SU-DHL-6 (cell line): ENCODE data around the gene MDN1.
"Not testable (repeated sequence)": the region's sequence is repeated elsewhere in the genome, so short reads cannot be mapped to it uniquely, and the experiment has no call there.

Source experiments
- H2AFZ ChIP-seq: fragments of 200-600 bp; sonication (generic); 2 replicates; pipeline ENCODE4 v1.6.1; 2014; ENCODE audit warnings: low read depth, mild to moderate bottlenecking, moderate library complexity, mixed read lengths, antibody characterized with exemption, low read length; ENCODE audit not compliant: severe bottlenecking
- H3F3A ChIP-seq: fragments of 200-600 bp; shearing (Covaris generic); 2 replicates; pipeline ENCODE4 v1.6.0; 2016; ENCODE audit warnings: antibody characterized with exemption, mild to moderate bottlenecking; ENCODE audit not compliant: insufficient read depth
- H3K27ac ChIP-seq: fragments of 200-600 bp; sonication (generic); 2 replicates; pipeline ENCODE4 v1.5.1; 2016; ENCODE audit warnings: low read depth, mild to moderate bottlenecking, low read length, moderate library complexity, mixed read lengths
- H3K27me3 ChIP-seq: fragments of 200-600 bp; sonication (generic), shearing (Covaris generic); 2 replicates; pipeline ENCODE4 v1.6.0; 2014; ENCODE audit warnings: mild to moderate bottlenecking, low read length
- H3K36me3 ChIP-seq: fragments of 200-600 bp; sonication (generic); 2 replicates; pipeline ENCODE4 v1.6.1; 2014; ENCODE audit warnings: mild to moderate bottlenecking, low read length, mixed read lengths
- H3K4me2 ChIP-seq: fragments of 300-600, 200-600 bp; shearing (Covaris generic), sonication (generic); 2 replicates; pipeline ENCODE4 v1.6.0; 2014; ENCODE audit warnings: low read length, low read depth, mild to moderate bottlenecking; ENCODE audit not compliant: poor library complexity, severe bottlenecking
- H3K4me3 ChIP-seq: fragments of 200-600 bp; sonication (generic); 2 replicates; pipeline ENCODE4 v1.5.1; 2014; ENCODE audit warnings: antibody characterized with exemption, low read length, mild to moderate bottlenecking, mixed read lengths; ENCODE audit not compliant: insufficient read depth, poor library complexity, severe bottlenecking
- H3K79me2 ChIP-seq: fragments of 200-600 bp; sonication (generic); 2 replicates; pipeline ENCODE4 v1.6.1; 2014; ENCODE audit warnings: mild to moderate bottlenecking, low read length, moderate library complexity; ENCODE audit not compliant: insufficient read depth
- H3K9ac ChIP-seq: fragments of 200-600 bp; sonication (generic); 2 replicates; pipeline ENCODE4 v1.7.0; 2014; ENCODE audit warnings: mild to moderate bottlenecking, low read length
- H3K9me2 ChIP-seq: fragments of 200-600 bp; sonication (generic); replicated peaks from 2 replicates; pipeline ENCODE4 v1.6.1; 2014; ENCODE audit warnings: low read length; ENCODE audit not compliant: insufficient read depth
- H3K9me3 ChIP-seq: fragments of 200-600 bp; sonication (generic); 2 replicates; pipeline ENCODE4 v1.6.1; 2014; ENCODE audit warnings: low read length, mixed read lengths; ENCODE audit not compliant: insufficient read depth
- H4K20me1 ChIP-seq: fragments of 200-600 bp; sonication (generic); 2 replicates; pipeline ENCODE4 v1.6.1; 2014; ENCODE audit warnings: low read depth, mild to moderate bottlenecking, antibody characterized with exemption, low read length, moderate library complexity, mixed read lengths
- EZH2phosphoT487 ChIP-seq: fragments of 200-600 bp; sonication (generic), shearing (Covaris generic); conservative IDR thresholded peaks from 2 replicates; pipeline ENCODE4 v1.6.1; 2018; ENCODE audit warnings: mild to moderate bottlenecking, antibody characterized with exemption, low read length, moderate library complexity, mixed read lengths
- TF ChIP-seq, protein P1 (sequence below): fragments of 200-600 bp; sonication (generic); IDR thresholded peaks from one replicate; pipeline ENCODE4 v1.5.1; 2017; ENCODE audit warnings: antibody characterized with exemption, mild to moderate bottlenecking, low read length, moderate library complexity; ENCODE audit not compliant: insufficient read depth, poor library complexity, severe bottlenecking

The MDN1 gene

GRCh38 chr6:89640804-89641203 lies 178.8 kb downstream of the MDN1 start:
- H3K27me3 ChIP-seq = no peaks in the 10 kb centered on the region
- no peak overlapping the region for H3K4me2 ChIP-seq
- H3K4me3 ChIP-seq = no peak overlapping the region
- H3K9me3 ChIP-seq = no peaks in the 10 kb centered on the region
- TF ChIP-seq EZH2phosphoT487 = no peak
- TF ChIP-seq, protein P1, sequence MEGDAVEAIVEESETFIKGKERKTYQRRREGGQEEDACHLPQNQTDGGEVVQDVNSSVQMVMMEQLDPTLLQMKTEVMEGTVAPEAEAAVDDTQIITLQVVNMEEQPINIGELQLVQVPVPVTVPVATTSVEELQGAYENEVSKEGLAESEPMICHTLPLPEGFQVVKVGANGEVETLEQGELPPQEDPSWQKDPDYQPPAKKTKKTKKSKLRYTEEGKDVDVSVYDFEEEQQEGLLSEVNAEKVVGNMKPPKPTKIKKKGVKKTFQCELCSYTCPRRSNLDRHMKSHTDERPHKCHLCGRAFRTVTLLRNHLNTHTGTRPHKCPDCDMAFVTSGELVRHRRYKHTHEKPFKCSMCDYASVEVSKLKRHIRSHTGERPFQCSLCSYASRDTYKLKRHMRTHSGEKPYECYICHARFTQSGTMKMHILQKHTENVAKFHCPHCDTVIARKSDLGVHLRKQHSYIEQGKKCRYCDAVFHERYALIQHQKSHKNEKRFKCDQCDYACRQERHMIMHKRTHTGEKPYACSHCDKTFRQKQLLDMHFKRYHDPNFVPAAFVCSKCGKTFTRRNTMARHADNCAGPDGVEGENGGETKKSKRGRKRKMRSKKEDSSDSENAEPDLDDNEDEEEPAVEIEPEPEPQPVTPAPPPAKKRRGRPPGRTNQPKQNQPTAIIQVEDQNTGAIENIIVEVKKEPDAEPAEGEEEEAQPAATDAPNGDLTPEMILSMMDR = no peak
- no peaks in the 10 kb centered on the region for H3K9me2 ChIP-seq
- no peak overlapping the region for H3K9ac ChIP-seq
- no peak overlapping the region for H3K27ac ChIP-seq
- peaks cover 21% of the 10 kb centered on the region for H3K36me3 ChIP-seq
- no peaks in the 10 kb centered on the region for H4K20me1 ChIP-seq
- H2AFZ ChIP-seq = no peak overlapping the region
- peaks cover 14% of the 10 kb centered on the region for H3F3A ChIP-seq
- H3K79me2 ChIP-seq = peaks cover 24% of the 10 kb centered on the region; the same call in 1 of the 2 replicates

GRCh38 chr6:89638320-89639195 lies 181.0 kb downstream of the MDN1 start, which contains the start of gene LYRM2:
Gene LYRM2, minus strand, starts transcription at chr6:89638747. Its CDS starts 31 bp downstream, at chr6:89638716.
- Histone ChIP-seq H2AFZ (peak within 1 kb of the TSS; percentile 73), H4K20me1 (no peaks in the 10 kb centered on the region), H3K4me3 (peak within 1 kb of the TSS; percentile 83), H3K79me2 (peaks cover 24% of the 10 kb centered on the region; the same call in 1 of the 2 replicates), H3K27ac (peak within 1 kb of the TSS; percentile 88), H3K9ac (peak within 1 kb of the TSS; percentile 79), H3K9me3 (no peaks in the 10 kb centered on the region), H3K36me3 (peaks cover 17% of the 10 kb centered on the region), H3K9me2 (no peaks in the 10 kb centered on the region), H3K4me2 (peak within 1 kb of the TSS; percentile 79), H3K27me3 (no peaks in the 10 kb centered on the region), H3F3A (peaks cover 14% of the 10 kb centered on the region)
- TF ChIP-seq EZH2phosphoT487 = no peak
- TF ChIP-seq, protein P1 = no peak

GRCh38 chr6:89637960-89638319 lies 181.7 kb downstream of the MDN1 start:
- peak overlapping the region; percentile 73 for H2AFZ ChIP-seq
- no peak for TF ChIP-seq EZH2phosphoT487
- TF ChIP-seq, protein P1 = no peak

DNA sequence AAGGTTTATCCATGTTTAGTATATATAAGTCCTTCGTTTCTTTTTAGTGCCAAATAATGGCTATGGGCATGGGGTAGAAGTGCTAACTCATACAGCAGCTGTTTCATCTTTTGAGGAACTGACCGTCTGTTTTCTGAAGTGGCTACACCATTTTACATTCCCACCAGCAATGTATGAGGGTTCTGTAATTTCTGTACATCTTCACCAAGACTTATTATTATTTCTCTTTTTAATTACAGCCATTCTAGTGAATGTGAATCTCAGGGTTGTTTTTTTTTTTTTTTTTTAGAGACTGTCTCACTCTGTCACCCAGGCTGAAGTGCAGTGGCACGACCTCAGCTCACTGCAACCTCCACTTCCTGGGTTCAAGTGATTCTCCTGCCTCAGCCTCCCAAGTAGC lies 183.2 kb downstream of the MDN1 start:
- not testable (repeated sequence) for H3K9ac ChIP-seq, H3K4me3 ChIP-seq, H3K4me2 ChIP-seq, H3K27me3 ChIP-seq, H4K20me1 ChIP-seq, H2AFZ ChIP-seq, H3K27ac ChIP-seq, H3K9me3 ChIP-seq, H3K9me2 ChIP-seq
- H3K79me2 ChIP-seq = peaks cover 24% of the 10 kb centered on the region; the same call in 1 of the 2 replicates
- peaks cover 14% of the 10 kb centered on the region for H3K36me3 ChIP-seq
- peaks cover 16% of the 10 kb centered on the region for H3F3A ChIP-seq

More at GRCh38 chr6:89637960-89638319, 181.7 kb downstream of the MDN1 start:
- peak overlapping the region; percentile 88 for H3K27ac ChIP-seq
- peaks cover 17% of the 10 kb centered on the region for H3K36me3 ChIP-seq
- no peaks in the 10 kb centered on the region for H4K20me1 ChIP-seq
- H3K79me2 ChIP-seq = peaks cover 24% of the 10 kb centered on the region; the same call in 1 of the 2 replicates
- H3K4me2 ChIP-seq = peak overlapping the region; percentile 79
- H3K4me3 ChIP-seq = peak overlapping the region; percentile 83
- H3K9me3 ChIP-seq = no peaks in the 10 kb centered on the region
- H3F3A ChIP-seq = peaks cover 14% of the 10 kb centered on the region
- no peaks in the 10 kb centered on the region for H3K27me3 ChIP-seq
- no peaks in the 10 kb centered on the region for H3K9me2 ChIP-seq
- H3K9ac ChIP-seq = peak overlapping the region; percentile 79
